H7 (cell line): Measurements from ENCODE around the gene PSMD5. TPM values are rescaled to one million over a fixed set of nuclear protein-coding genes. Genes with fewer than 3 reads are reported as not detected.

Source experiments
- total RNA-seq: library from RNA; depleted of rRNA; stranded (reverse); fragments of >200 nt; shearing (Covaris generic); gene quantifications from 2 replicates; pipeline ENCODE4 v1.2.3, GENCODE V29; 2014; rRNA removed

The PSMD5 gene
- total RNA-seq, 1 experiment from 2014 or later: 25.6 TPM

Other genes starting within 250 kb of the PSMD5 start
- gene MEGF9, start 128.5 kb downstream of the PSMD5 start, total RNA-seq: 0.67 and 1.2 TPM in 2 replicates
- gene FBXW2, start 49.5 kb downstream of the PSMD5 start, total RNA-seq: 17.0 and 31.4 TPM in 2 replicates
- gene PHF19, start 34.3 kb upstream of the PSMD5 start, total RNA-seq: 35.5 and 40.1 TPM in 2 replicates
- 0.97 and 1.4 TPM in 2 replicates for gene TRAF1, start 83.9 kb upstream of the PSMD5 start, total RNA-seq
- 0.59 and 1.0 TPM in 2 replicates for gene C5, start 207.4 kb upstream of the PSMD5 start, total RNA-seq
- gene CNTRL, start 232.0 kb upstream of the PSMD5 start, total RNA-seq: 9.3 and 16.3 TPM in 2 replicates